ENCODE measurements around the gene UBE2E2. TPM values are rescaled to one million over a fixed set of nuclear protein-coding genes. Genes with fewer than 3 reads are reported as not detected.

The UBE2E2 gene
- total and polyA plus RNA-seq, 4 donors = 21.5 to 87.5 (median 29.0) TPM

- ATAC-seq (ENCODE audit: insufficient read depth, low FRiP score) (no peak), DNase-seq (no peak)
- H3K4me3 ChIP-seq = no peak overlapping the region
- no peaks in the 10 kb centered on the region for H3K36me3 ChIP-seq (ENCODE audit: control insufficient read depth in 4 of 4, insufficient read depth in 4 of 4, low read length in 4 of 4)
- no peak for TF ChIP-seq CTCF (IDR thresholded peaks at IDR 0.05; ENCODE audit: control extremely low read depth, extremely low read depth)
- no peaks in the 10 kb centered on the region for H3K27me3 ChIP-seq (ENCODE audit: control insufficient read depth in 3 of 3, insufficient read depth in 3 of 3, low read length in 2 of 3)
- H3K9ac ChIP-seq (ENCODE audit: insufficient read depth in 1 of 2, low read length in 2 of 2) = no peak overlapping the region
- no peaks in the 10 kb centered on the region for H3K9me3 ChIP-seq (ENCODE audit: control insufficient read depth in 4 of 4, insufficient read depth in 3 of 4, low read length in 3 of 4)
- H3K27ac ChIP-seq (ENCODE audit: low read depth in 1 of 2, low read length in 1 of 2) = no peak overlapping the region
- WGBS, 2 donors = 87 to 92% methylated on average over 2 of the region's 2 CpGs
- H3K4me1 ChIP-seq (ENCODE audit: control insufficient read depth in 5 of 5, insufficient read depth in 5 of 5, low read length in 5 of 5) = peaks cover 0 to 1% (median 0%) of the 10 kb centered on the region in 5 donors
Observed at GRCh38 chr3:23539185-23539584, 336.1 kb downstream of the UBE2E2 start.

- Histone ChIP-seq H3K27me3 (ENCODE audit: control insufficient read depth in 3 of 3, insufficient read depth in 3 of 3, low read length in 2 of 3) (no peaks in the 10 kb centered on the region), H3K9ac (ENCODE audit: insufficient read depth in 1 of 2, low read length in 2 of 2) (no peak overlapping the region), H3K4me1 (ENCODE audit: control insufficient read depth in 5 of 5, insufficient read depth in 5 of 5, low read length in 5 of 5) (peaks cover 0 to 1% (median 0%) of the 10 kb centered on the region in 5 donors), H3K36me3 (ENCODE audit: control insufficient read depth in 4 of 4, insufficient read depth in 4 of 4, low read length in 4 of 4) (no peaks in the 10 kb centered on the region), H3K4me3 (no peak overlapping the region), H3K27ac (ENCODE audit: low read depth in 1 of 2, low read length in 1 of 2) (no peak overlapping the region), H3K9me3 (ENCODE audit: control insufficient read depth in 4 of 4, insufficient read depth in 3 of 4, low read length in 3 of 4) (no peaks in the 10 kb centered on the region)
- ATAC-seq (ENCODE audit: insufficient read depth, low FRiP score) (no peak), DNase-seq (no peak)
- 95% methylated on average over 4 of the region's 4 CpGs for WGBS, 2 donors
- TF ChIP-seq CTCF (IDR thresholded peaks at IDR 0.05; ENCODE audit: control extremely low read depth, extremely low read depth) = no peak
Observed at GRCh38 chr3:23540600-23540999, 337.5 kb downstream of the UBE2E2 start.

- peaks cover 0 to under 1% (median 0%) of the 10 kb centered on the region in 5 donors for H3K4me1 ChIP-seq (ENCODE audit: control insufficient read depth in 5 of 5, insufficient read depth in 5 of 5, low read length in 5 of 5)
- no peak for TF ChIP-seq CTCF (IDR thresholded peaks at IDR 0.05; ENCODE audit: control extremely low read depth, extremely low read depth)
- WGBS, 2 donors = 97 to 99% methylated on average over 4 of the region's 4 CpGs
- no peak overlapping the region for H3K27ac ChIP-seq (ENCODE audit: low read depth in 1 of 2, low read length in 1 of 2)
- DNase-seq (no peak), ATAC-seq (ENCODE audit: insufficient read depth, low FRiP score) (no peak)
- no peak overlapping the region for H3K9ac ChIP-seq (ENCODE audit: insufficient read depth in 1 of 2, low read length in 2 of 2)
- no peaks in the 10 kb centered on the region for H3K36me3 ChIP-seq (ENCODE audit: control insufficient read depth in 4 of 4, insufficient read depth in 4 of 4, low read length in 4 of 4)
- no peaks in the 10 kb centered on the region for H3K9me3 ChIP-seq (ENCODE audit: control insufficient read depth in 4 of 4, insufficient read depth in 3 of 4, low read length in 3 of 4)
- no peaks in the 10 kb centered on the region for H3K27me3 ChIP-seq (ENCODE audit: control insufficient read depth in 3 of 3, insufficient read depth in 3 of 3, low read length in 2 of 3)
- H3K4me3 ChIP-seq = no peak overlapping the region
Observed at GRCh38 chr3:23542079-23542478, 339.0 kb downstream of the UBE2E2 start.

- ATAC-seq (ENCODE audit: insufficient read depth, low FRiP score) (no peak), DNase-seq (no peak)
- H3K9ac ChIP-seq (ENCODE audit: insufficient read depth in 1 of 2, low read length in 2 of 2) = no peak overlapping the region
- H3K27ac ChIP-seq (ENCODE audit: low read depth in 1 of 2, low read length in 1 of 2) = no peak overlapping the region
- no peaks in the 10 kb centered on the region for H3K36me3 ChIP-seq (ENCODE audit: control insufficient read depth in 4 of 4, insufficient read depth in 4 of 4, low read length in 4 of 4)
- no peaks in the 10 kb centered on the region for H3K27me3 ChIP-seq (ENCODE audit: control insufficient read depth in 3 of 3, insufficient read depth in 3 of 3, low read length in 2 of 3)
- 86 to 97% methylated on average over 2 of the region's 2 CpGs for WGBS, 2 donors
- H3K4me1 ChIP-seq (ENCODE audit: control insufficient read depth in 5 of 5, insufficient read depth in 5 of 5, low read length in 5 of 5) = no peaks in the 10 kb centered on the region
- no peaks in the 10 kb centered on the region for H3K9me3 ChIP-seq (ENCODE audit: control insufficient read depth in 4 of 4, insufficient read depth in 3 of 4, low read length in 3 of 4)
- no peak for TF ChIP-seq CTCF (IDR thresholded peaks at IDR 0.05; ENCODE audit: control extremely low read depth, extremely low read depth)
- no peak overlapping the region for H3K4me3 ChIP-seq
Observed at GRCh38 chr3:23546181-23546580, 343.1 kb downstream of the UBE2E2 start.

All from lung (tissue), 12 donors.